ENCODE data around the gene CENPC.

DNA sequence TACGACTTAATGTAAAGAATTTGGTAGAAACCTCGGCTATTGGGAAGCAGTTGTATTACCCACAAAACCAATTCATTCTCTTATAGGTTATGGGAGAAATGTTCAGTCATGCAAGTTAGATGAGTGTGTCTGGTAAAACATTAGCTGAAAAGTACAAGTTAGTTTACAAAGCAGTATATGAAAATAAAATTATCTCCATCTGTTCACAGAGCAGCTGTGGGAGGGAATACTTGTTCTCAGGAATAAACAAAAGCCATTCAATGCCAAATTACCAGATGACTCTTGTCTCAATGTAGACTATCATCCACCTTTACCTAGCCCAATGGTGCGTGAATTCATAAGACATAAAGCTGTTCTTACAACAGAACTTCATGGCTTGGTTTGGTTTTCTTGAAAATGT lies 41.9 kb upstream of the CENPC start:
- TF ChIP-seq, protein P1, sequence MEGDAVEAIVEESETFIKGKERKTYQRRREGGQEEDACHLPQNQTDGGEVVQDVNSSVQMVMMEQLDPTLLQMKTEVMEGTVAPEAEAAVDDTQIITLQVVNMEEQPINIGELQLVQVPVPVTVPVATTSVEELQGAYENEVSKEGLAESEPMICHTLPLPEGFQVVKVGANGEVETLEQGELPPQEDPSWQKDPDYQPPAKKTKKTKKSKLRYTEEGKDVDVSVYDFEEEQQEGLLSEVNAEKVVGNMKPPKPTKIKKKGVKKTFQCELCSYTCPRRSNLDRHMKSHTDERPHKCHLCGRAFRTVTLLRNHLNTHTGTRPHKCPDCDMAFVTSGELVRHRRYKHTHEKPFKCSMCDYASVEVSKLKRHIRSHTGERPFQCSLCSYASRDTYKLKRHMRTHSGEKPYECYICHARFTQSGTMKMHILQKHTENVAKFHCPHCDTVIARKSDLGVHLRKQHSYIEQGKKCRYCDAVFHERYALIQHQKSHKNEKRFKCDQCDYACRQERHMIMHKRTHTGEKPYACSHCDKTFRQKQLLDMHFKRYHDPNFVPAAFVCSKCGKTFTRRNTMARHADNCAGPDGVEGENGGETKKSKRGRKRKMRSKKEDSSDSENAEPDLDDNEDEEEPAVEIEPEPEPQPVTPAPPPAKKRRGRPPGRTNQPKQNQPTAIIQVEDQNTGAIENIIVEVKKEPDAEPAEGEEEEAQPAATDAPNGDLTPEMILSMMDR (IDR thresholded peaks at IDR 0.05) = no peak
- TF ChIP-seq POLR2AphosphoS5 (IDR thresholded peaks at IDR 0.05) = no peak

Data from sigmoid colon (tissue), 4 donors.